Lung (tissue), 12 donors: ENCODE data around the gene PDAP1. TPM values are rescaled to one million over a fixed set of nuclear protein-coding genes. Genes with fewer than 3 reads are reported as not detected.

Experiments
- ATAC-seq: fragments of 200-7000 bp; cut with Tn5 transposase; one replicate; pipeline ENCODE4 v1.9.1; 2020; ENCODE audit warnings: moderate number of reproducible peaks; ENCODE audit not compliant: insufficient read depth, low FRiP score
- DNase-seq, 3 donors: peaks; one replicate each; pipeline ENCODE4 v3.0.0-alpha.2; 2013 to 2017
- H3K27ac ChIP-seq, 2 donors: one replicate each; pipeline ENCODE4 v1.5.1; 2013; ENCODE audit warnings: mild to moderate bottlenecking in 2 of 2, moderate library complexity in 2 of 2, control low read depth in 1 of 2, inconsistent platforms in 1 of 2, low read depth in 1 of 2, low read length in 1 of 2
- H3K27me3 ChIP-seq, 3 donors: one replicate each; pipeline ENCODE4 v1.5.1; 2013; ENCODE audit warnings: low read length in 2 of 3; ENCODE audit not compliant: control insufficient read depth in 3 of 3, insufficient read depth in 3 of 3
- H3K36me3 ChIP-seq, 4 donors: one replicate each; pipeline ENCODE4 v1.5.1; 2013; ENCODE audit warnings: low read length in 4 of 4, mild to moderate bottlenecking in 1 of 4, moderate library complexity in 1 of 4; ENCODE audit not compliant: control insufficient read depth in 4 of 4, insufficient read depth in 4 of 4
- H3K4me1 ChIP-seq, 5 donors: one replicate each; pipeline ENCODE4 v1.5.1; 2013; ENCODE audit warnings: low read length in 5 of 5, mild to moderate bottlenecking in 2 of 5, moderate library complexity in 1 of 5; ENCODE audit not compliant: control insufficient read depth in 5 of 5, insufficient read depth in 5 of 5
- H3K4me3 ChIP-seq: one replicate; pipeline ENCODE4 v1.5.1; 2013; ENCODE audit warnings: mild to moderate bottlenecking, control low read depth, moderate library complexity
- H3K9ac ChIP-seq, 2 donors: one replicate each; pipeline ENCODE4 v1.5.1; 2013; ENCODE audit warnings: low read length in 2 of 2, control low read depth in 1 of 2; ENCODE audit not compliant: insufficient read depth in 1 of 2
- H3K9me3 ChIP-seq, 4 donors: one replicate each; pipeline ENCODE4 v1.5.1; 2013; ENCODE audit warnings: low read length in 3 of 4, mild to moderate bottlenecking in 1 of 4, moderate library complexity in 1 of 4; ENCODE audit not compliant: control insufficient read depth in 4 of 4, insufficient read depth in 3 of 4
- CTCF ChIP-seq: IDR thresholded peaks from 2 replicates; pipeline ENCODE4 v1.5.1; 2012; ENCODE audit warnings: mild to moderate bottlenecking; ENCODE audit errors: control extremely low read depth, extremely low read depth
- WGBS, 2 donors: extraction: QIAGEN DNeasy Blood & Tissue Kit; methylation state at CpG; one replicate each; pipeline ENCODE4 v1.1.7; 2013; 5-methylcytosine and 5-hydroxymethylcytosine counted together
- polyA plus RNA-seq, 2 donors: library from polyadenylated mRNA; stranded (reverse); fragments of 200-250 nt; gene quantifications; one replicate each; pipeline ENCODE4 v1.2.1, GENCODE V29; 2013
- total RNA-seq, 2 donors: library from RNA; depleted of rRNA in 1 of 2; stranded (reverse); fragments of >200 nt in 1 of 2; gene quantifications; one replicate each; pipeline ENCODE4 v1.2.1, GENCODE V29; 2014 to 2021
- donor health status: control.
- donor health status: control.
- donor health status: Bipolar disorder and iron deficiency.
- donor health status: healthy.
- donor health status: DM: yes; HTN: yes; CAD: no.

Gene PDAP1
- total and polyA plus RNA-seq, 4 donors = 20.5 to 191 (median 113) TPM

- H3K27me3 ChIP-seq = no peaks in the 10 kb centered on the region
- peak; percentile 58 for ATAC-seq
- H3K4me3 ChIP-seq = peak overlapping the region; percentile 73
- peaks cover 0 to 13% (median 5%) of the 10 kb centered on the region in 5 donors for H3K4me1 ChIP-seq
- no peaks in the 10 kb centered on the region for H3K9me3 ChIP-seq
- no peak for TF ChIP-seq CTCF
- H3K36me3 ChIP-seq = peaks cover 0 to 5% (median 0%) of the 10 kb centered on the region in 4 donors
- H3K27ac ChIP-seq = peak overlapping the region; percentile 68 to 95
- WGBS, 2 donors = 3 to 7% methylated on average over 31 to 58 of the region's 58 CpGs
- DNase-seq = peak; percentile 58 to 72 (median 65)
- no peak overlapping the region for H3K9ac ChIP-seq
These were observed 33.2 kb downstream of the PDAP1 start for GRCh38 chr7:99375070-99375807.

- ATAC-seq (peak; percentile 80), DNase-seq (peak; percentile 41 to 59 (median 59))
- H3K4me3 ChIP-seq = peak within 1 kb of the TSS; percentile 73
- H3K9ac ChIP-seq = no peak within 1 kb of the TSS
- no peaks in the 10 kb centered on the region for H3K27me3 ChIP-seq
- WGBS, 2 donors = 1% methylated on average over 59 to 95 of the region's 95 CpGs
- peaks cover 0 to 9% (median 4%) of the 10 kb centered on the region in 5 donors for H3K4me1 ChIP-seq
- peaks cover 0 to 7% (median 0%) of the 10 kb centered on the region in 4 donors for H3K36me3 ChIP-seq
- H3K27ac ChIP-seq = peak within 1 kb of the TSS; percentile 68 to 95
- H3K9me3 ChIP-seq = no peaks in the 10 kb centered on the region
- TF ChIP-seq CTCF = no peak
These were observed 34.0 kb downstream of the PDAP1 start, which contains the start of gene ARPC1B for GRCh38 chr7:99374111-99375064. Gene ARPC1B (plus strand): TSS chr7:99374730. CDS start chr7:99385715, 10,985 bp downstream.

DNA sequence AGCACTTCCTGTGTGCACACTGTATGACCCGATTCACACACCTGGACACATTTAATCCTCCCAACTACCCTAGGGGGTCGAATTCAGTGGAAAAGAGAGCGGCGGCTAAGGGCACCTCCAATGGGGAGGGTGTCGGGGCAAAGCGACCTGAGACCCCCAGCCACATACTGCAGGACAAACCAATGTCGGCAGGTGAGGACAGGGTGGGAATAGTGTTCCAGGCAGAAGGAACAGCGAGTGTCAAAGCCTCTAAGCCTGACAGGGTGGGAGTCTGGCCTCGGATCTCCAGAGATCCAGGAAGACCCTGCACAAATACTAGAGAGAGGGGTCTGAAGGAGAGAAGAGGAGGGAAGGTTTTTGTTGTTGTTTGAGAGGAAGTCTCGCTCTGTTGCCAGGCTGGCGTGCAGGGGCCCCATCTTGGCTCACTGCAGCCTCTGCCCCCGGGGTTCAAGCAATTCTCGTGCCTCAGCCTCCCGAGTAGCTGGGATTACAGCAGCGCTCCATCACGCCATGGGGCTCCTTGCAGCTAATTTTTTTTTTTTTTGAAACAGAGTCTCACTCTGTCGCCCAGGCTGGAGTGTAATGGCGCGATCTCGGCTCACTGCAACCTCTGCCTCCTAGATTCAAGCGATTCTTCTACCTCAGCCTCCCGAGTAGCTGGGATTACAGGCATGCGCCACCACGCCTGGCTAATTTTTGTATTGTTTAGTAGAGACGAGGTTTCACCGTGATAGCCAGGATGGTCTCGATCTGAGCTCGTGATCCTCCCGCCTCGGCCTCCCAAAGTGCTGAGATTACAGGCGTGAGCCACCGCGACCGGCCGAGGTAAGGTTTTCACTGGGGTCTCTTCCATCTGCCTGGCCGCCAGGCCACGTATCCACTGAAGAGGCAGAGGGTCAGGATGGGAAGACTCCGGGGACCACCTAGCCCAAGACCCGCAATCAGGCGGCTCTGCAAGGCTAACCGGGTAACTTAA lies 35.0 kb downstream of the PDAP1 start:
- 87% methylated on average over 41 of the region's 41 CpGs for WGBS, 2 donors
- DNase-seq (no peak), ATAC-seq (no peak)
- H3K4me3 ChIP-seq = no peak overlapping the region
- H3K4me1 ChIP-seq = peaks cover 0 to 10% (median 0%) of the 10 kb centered on the region in 5 donors
- H3K36me3 ChIP-seq = peaks cover 0 to 7% (median 0%) of the 10 kb centered on the region in 4 donors
- peak overlapping the region; percentile 40 to 91 for H3K27ac ChIP-seq
- H3K9me3 ChIP-seq = no peaks in the 10 kb centered on the region
- no peak overlapping the region for H3K9ac ChIP-seq
- no peaks in the 10 kb centered on the region for H3K27me3 ChIP-seq
- TF ChIP-seq CTCF = no peak
